Mammary epithelial cell (primary cell): ENCODE measurements around the gene EPHB3.

ENCODE experiments used
- EZH2 ChIP-seq: IDR thresholded peaks from 2 replicates; pipeline ENCODE4 v1.6.1; 2012; ENCODE audit warnings: low read length, inconsistent platforms, borderline replicate concordance
- TF ChIP-seq, protein P1 (sequence below), 2 donors: IDR thresholded peaks in 1 of 2; conservative IDR thresholded peaks in 1 of 2; 2 replicates each; pipeline ENCODE4 v1.5.1; 2011 to 2012; ENCODE audit warnings: inconsistent platforms in 2 of 2, low read length in 2 of 2, mild to moderate bottlenecking in 2 of 2, control low read depth in 1 of 2, low read depth in 1 of 2; ENCODE audit not compliant: insufficient read depth in 1 of 2; ENCODE audit errors: extremely low read depth in 1 of 2

- TF ChIP-seq EZH2: no peak
- TF ChIP-seq, protein P1, sequence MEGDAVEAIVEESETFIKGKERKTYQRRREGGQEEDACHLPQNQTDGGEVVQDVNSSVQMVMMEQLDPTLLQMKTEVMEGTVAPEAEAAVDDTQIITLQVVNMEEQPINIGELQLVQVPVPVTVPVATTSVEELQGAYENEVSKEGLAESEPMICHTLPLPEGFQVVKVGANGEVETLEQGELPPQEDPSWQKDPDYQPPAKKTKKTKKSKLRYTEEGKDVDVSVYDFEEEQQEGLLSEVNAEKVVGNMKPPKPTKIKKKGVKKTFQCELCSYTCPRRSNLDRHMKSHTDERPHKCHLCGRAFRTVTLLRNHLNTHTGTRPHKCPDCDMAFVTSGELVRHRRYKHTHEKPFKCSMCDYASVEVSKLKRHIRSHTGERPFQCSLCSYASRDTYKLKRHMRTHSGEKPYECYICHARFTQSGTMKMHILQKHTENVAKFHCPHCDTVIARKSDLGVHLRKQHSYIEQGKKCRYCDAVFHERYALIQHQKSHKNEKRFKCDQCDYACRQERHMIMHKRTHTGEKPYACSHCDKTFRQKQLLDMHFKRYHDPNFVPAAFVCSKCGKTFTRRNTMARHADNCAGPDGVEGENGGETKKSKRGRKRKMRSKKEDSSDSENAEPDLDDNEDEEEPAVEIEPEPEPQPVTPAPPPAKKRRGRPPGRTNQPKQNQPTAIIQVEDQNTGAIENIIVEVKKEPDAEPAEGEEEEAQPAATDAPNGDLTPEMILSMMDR (conservative IDR thresholded peaks at IDR 0.05 in 1 of 2, IDR thresholded peaks at IDR 0.05 in 1 of 2; ENCODE audit: extremely low read depth in 1 of 2, insufficient read depth in 1 of 2, low read depth in 1 of 2, low read length in 2 of 2): peak; percentile 84 to 86
Observed at GRCh38 chr3:184543843-184544512, 17.6 kb upstream of the EPHB3 start.
